Thymus (tissue), 11 donors: ENCODE results near the gene SLC25A28. TPM values are rescaled to one million over a fixed set of nuclear protein-coding genes. Genes with fewer than 3 reads are reported as not detected.
"Not testable (repeated sequence)": the region's sequence is repeated elsewhere in the genome, so short reads cannot be mapped to it uniquely, and the experiment has no call there.

ENCODE experiments used
- DNase-seq, 9 donors: peaks; one replicate each; pipeline ENCODE4 v3.0.0-alpha.2; 2013; ENCODE audit warnings: low spot score in 9 of 9, low read depth in 6 of 9, missing footprints in 1 of 9
- H3K27ac ChIP-seq, 2 donors: one replicate each; pipeline ENCODE4 v1.5.1; 2013; ENCODE audit warnings: control low read depth in 1 of 2, low read depth in 1 of 2, low read length in 1 of 2, mild to moderate bottlenecking in 1 of 2, moderate library complexity in 1 of 2
- H3K27me3 ChIP-seq, 2 donors: one replicate each; pipeline ENCODE4 v1.5.1; 2013; ENCODE audit warnings: low read length in 1 of 2; ENCODE audit not compliant: control insufficient read depth in 2 of 2, insufficient read depth in 1 of 2
- H3K36me3 ChIP-seq, 2 donors: one replicate each; pipeline ENCODE4 v1.5.1; 2013; ENCODE audit warnings: low read length in 1 of 2, mild to moderate bottlenecking in 1 of 2, moderate library complexity in 1 of 2; ENCODE audit not compliant: control insufficient read depth in 2 of 2, insufficient read depth in 2 of 2
- H3K4me1 ChIP-seq, 2 donors: one replicate each; pipeline ENCODE4 v1.5.1; 2013; ENCODE audit warnings: low read length in 2 of 2; ENCODE audit not compliant: control insufficient read depth in 2 of 2, insufficient read depth in 2 of 2
- H3K4me3 ChIP-seq, 2 donors: one replicate each; pipeline ENCODE4 v1.5.1; 2013; ENCODE audit warnings: low read length in 2 of 2, control low read depth in 1 of 2, mild to moderate bottlenecking in 1 of 2
- H3K9me3 ChIP-seq, 2 donors: one replicate each; pipeline ENCODE4 v1.5.1; 2013; ENCODE audit warnings: low read length in 1 of 2, mild to moderate bottlenecking in 1 of 2; ENCODE audit not compliant: control insufficient read depth in 2 of 2, insufficient read depth in 1 of 2
- WGBS: extraction: QIAGEN DNeasy Blood & Tissue Kit; methylation state at CpG from one replicate; pipeline ENCODE4 v1.1.7; 2013; 5-methylcytosine and 5-hydroxymethylcytosine counted together
- polyA plus RNA-seq: library from polyadenylated mRNA; stranded (reverse); fragments of 200-250 nt; gene quantifications from one replicate; pipeline ENCODE4 v1.2.3, GENCODE V29; 2013
- total RNA-seq: library from RNA; stranded (reverse); fragments of 120-200 nt; gene quantifications from one replicate; pipeline ENCODE4 v1.2.4, GENCODE V29; 2013
- donor health status: healthy.

The SLC25A28 gene
- total and polyA plus RNA-seq, 2 donors, result 18.8 to 173 TPM

DNA sequence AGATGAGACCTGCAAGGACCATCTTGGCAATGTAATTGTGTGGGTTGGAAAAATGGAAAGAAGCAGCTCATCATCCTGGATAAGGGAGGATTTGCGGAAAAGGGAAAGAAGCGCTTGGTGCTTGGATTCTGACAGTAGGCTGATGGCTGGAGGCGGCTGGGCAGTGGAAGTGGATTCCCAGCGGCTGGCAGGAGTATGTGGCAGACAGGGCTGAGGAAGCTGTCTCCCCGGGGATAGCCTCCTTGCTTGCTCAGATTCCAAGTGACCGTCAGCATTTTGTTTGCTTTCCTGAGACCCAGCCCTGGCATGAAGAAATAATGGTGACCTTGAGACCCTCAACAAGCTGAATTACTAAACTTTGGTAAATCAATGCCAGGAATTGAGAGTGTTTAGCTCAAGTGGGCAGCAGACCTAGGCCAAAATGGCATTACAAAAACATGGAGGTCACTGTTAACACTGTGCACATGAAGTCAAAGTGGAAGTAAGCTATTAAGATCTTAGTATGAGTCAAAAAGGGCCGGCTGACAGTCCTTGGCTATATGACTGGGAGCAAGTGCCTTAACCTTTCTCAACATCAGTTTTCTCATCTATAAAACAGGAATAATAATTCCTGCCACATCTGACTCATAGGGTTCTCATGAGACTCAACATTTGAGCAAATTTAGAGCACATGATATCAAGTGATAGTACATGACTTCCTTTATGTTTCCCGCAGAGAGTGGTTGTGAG, 21.3 kb downstream of the SLC25A28 start:
- 92% methylated on average over 8 of the region's 8 CpGs for WGBS
- H3K9me3 ChIP-seq, result no peaks in the 10 kb centered on the region
- DNase-seq, result no peak

DNA sequence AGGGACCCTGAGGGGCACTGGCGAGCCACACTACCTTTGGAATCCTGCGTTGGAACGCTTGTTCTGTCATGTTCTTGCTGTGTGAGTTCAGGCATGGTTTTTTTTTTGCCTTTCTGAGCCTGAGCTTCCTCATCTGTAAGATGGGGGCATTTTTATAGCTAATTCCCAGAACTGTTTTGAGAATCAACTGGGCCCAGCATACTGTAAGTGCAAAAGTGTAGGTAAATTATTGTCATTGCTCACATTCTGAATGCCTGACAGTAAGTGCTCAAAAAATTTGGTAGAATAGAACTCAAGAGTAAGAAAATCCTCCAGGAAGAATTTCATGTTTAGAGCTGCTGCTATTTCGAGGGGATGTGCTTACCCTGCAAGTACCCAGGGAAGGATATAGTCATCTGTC, 22.2 kb downstream of the SLC25A28 start:
- Histone ChIP-seq H3K4me3 (no peak overlapping the region), H3K36me3 (no peaks in the 10 kb centered on the region), H3K27me3 (no peaks in the 10 kb centered on the region), H3K9me3 (no peaks in the 10 kb centered on the region), H3K27ac (no peak overlapping the region), H3K4me1 (no peaks in the 10 kb centered on the region)
- DNase-seq, result no peak
- 95% methylated on average over 4 of the region's 4 CpGs for WGBS

More for the DNA sequence above, 21.3 kb downstream of the SLC25A28 start:
- Histone ChIP-seq H3K4me3 (no peak overlapping the region), H3K36me3 (no peaks in the 10 kb centered on the region), H3K27ac (no peak overlapping the region), H3K4me1 (no peaks in the 10 kb centered on the region), H3K27me3 (no peaks in the 10 kb centered on the region)

GRCh38 chr10:99596708-99597107, 23.5 kb downstream of the SLC25A28 start:
- H3K27me3 ChIP-seq, H3K9me3 ChIP-seq, H3K36me3 ChIP-seq, H3K27ac ChIP-seq, H3K4me1 ChIP-seq, DNase-seq, H3K4me3 ChIP-seq: not testable (repeated sequence)
- 98% methylated on average over 4 of the region's 4 CpGs for WGBS

GRCh38 chr10:99595770-99596465, 24.3 kb downstream of the SLC25A28 start:
- no peak overlapping the region for H3K4me3 ChIP-seq
- H3K4me1 ChIP-seq, result no peaks in the 10 kb centered on the region
- no peak overlapping the region for H3K27ac ChIP-seq
- 86% methylated on average over 6 of the region's 6 CpGs for WGBS
- no peaks in the 10 kb centered on the region for H3K36me3 ChIP-seq
- H3K9me3 ChIP-seq, result no peaks in the 10 kb centered on the region
- DNase-seq, result no peak
- H3K27me3 ChIP-seq, result no peaks in the 10 kb centered on the region

DNA sequence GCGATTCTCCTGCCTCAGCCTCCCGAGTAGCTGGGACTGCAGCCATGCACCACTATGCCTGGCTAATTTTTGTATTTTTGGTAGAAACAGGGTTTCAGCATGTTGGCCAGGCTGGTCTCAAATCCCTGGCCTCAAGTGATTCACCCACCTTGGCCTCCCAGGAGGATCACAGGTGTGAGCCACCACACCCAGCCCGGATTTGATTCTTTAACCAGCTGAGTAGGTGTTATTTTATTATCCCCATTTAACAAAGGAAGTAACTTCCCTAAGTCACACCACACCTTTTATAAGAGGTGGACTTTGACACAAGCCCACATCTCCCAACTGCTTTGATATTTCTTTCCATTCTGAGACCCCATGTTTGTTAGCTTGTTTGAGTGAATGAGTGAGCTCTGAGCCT, 25.0 kb downstream of the SLC25A28 start:
- Histone ChIP-seq H3K36me3 (no peaks in the 10 kb centered on the region), H3K27ac (no peak overlapping the region)
- WGBS, result 82% methylated on average over 3 of the region's 3 CpGs

GRCh38 chr10:99593312-99593711, 26.9 kb downstream of the SLC25A28 start:
- Histone ChIP-seq H3K4me3 (no peak overlapping the region), H3K9me3 (no peaks in the 10 kb centered on the region), H3K27ac (no peak overlapping the region), H3K27me3 (no peaks in the 10 kb centered on the region), H3K4me1 (no peaks in the 10 kb centered on the region), H3K36me3 (no peaks in the 10 kb centered on the region)
- no peak for DNase-seq
- 92% methylated on average over 5 of the region's 5 CpGs for WGBS

More for the DNA sequence above, 25.0 kb downstream of the SLC25A28 start:
- Histone ChIP-seq H3K9me3 (no peaks in the 10 kb centered on the region), H3K4me3 (no peak overlapping the region), H3K27me3 (no peaks in the 10 kb centered on the region), H3K4me1 (no peaks in the 10 kb centered on the region)
- no peak for DNase-seq

GRCh38 chr10:99590799-99591198, 29.4 kb downstream of the SLC25A28 start:
- Histone ChIP-seq H3K4me3 (no peak overlapping the region), H3K9me3 (no peaks in the 10 kb centered on the region), H3K27me3 (no peaks in the 10 kb centered on the region), H3K4me1 (no peaks in the 10 kb centered on the region), H3K27ac (no peak overlapping the region), H3K36me3 (no peaks in the 10 kb centered on the region)
- DNase-seq, result no peak
- WGBS, result 95% methylated on average over 7 of the region's 7 CpGs

- Histone ChIP-seq H3K4me3 (no peak overlapping the region), H3K27ac (no peak overlapping the region), H3K4me1 (no peaks in the 10 kb centered on the region), H3K9me3 (no peaks in the 10 kb centered on the region), H3K36me3 (no peaks in the 10 kb centered on the region), H3K27me3 (peaks cover 0 to 3% of the 10 kb centered on the region in 2 donors)
- whole genome bisulfite sequencing, result 87% methylated on average over 8 of the region's 8 CpGs
- DNase-seq, result no peak
Observed at GRCh38 chr10:99583687-99584086, 36.6 kb downstream of the SLC25A28 start.

GRCh38 chr10:99582255-99582770, 37.9 kb downstream of the SLC25A28 start:
- no peak for DNase-seq
- WGBS, result 92% methylated on average over 6 of the region's 6 CpGs
- peaks cover 0 to 3% of the 10 kb centered on the region in 2 donors for H3K27me3 ChIP-seq

More at GRCh38 chr10:99582255-99582770, 37.9 kb downstream of the SLC25A28 start:
- no peaks in the 10 kb centered on the region for H3K36me3 ChIP-seq
- H3K9me3 ChIP-seq, result no peaks in the 10 kb centered on the region
- no peak overlapping the region for H3K4me3 ChIP-seq
- no peaks in the 10 kb centered on the region for H3K4me1 ChIP-seq
- H3K27ac ChIP-seq, result no peak overlapping the region
